ENCODE measurements around the gene PPP1R11. TPM values are rescaled to one million over a fixed set of nuclear protein-coding genes. Genes with fewer than 3 reads are reported as not detected.
"Not testable (repeated sequence)": the region's sequence is repeated elsewhere in the genome, so short reads cannot be mapped to it uniquely, and the experiment has no call there.

The PPP1R11 gene
- total RNA-seq, 1 experiment from 2014 or later: 49.5 TPM

DNA sequence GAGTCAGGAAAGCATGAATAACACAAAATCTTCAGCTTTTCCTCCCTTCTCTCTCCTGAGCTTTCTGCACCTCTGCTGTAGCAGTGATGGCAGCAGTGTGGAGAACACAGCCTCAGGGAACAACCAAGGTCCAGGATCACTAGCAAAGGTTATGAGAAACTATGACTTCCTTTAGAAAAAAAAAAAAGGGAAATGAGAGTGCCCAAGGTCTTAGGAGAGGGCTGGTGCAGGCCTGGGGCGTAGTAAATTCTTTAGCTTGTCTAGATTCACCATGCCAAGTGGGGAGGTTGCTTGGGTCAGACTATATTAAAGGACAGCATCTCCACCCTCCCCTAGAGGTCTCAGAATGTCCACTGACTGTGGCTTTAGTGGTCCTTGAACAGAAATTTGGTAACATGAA lies 46.4 kb upstream of the PPP1R11 start:
- Histone ChIP-seq H3K36me3 (ENCODE audit: low read depth, low read length) (0 out of 2 replicates have a peak, but pooled peaks cover 2% of the 10 kb centered on the region), H3K27me3 (ENCODE audit: low read length) (no peaks in the 10 kb centered on the region), H4K20me1 (ENCODE audit: low read length) (no peaks in the 10 kb centered on the region), H2AFZ (ENCODE audit: low read length) (no peak overlapping the region), H3K27ac (ENCODE audit: low read length) (no peak overlapping the region), H3K9me3 (ENCODE audit: low read length) (no peaks in the 10 kb centered on the region), H3F3A (ENCODE audit: low read length, unreplicated experiment) (no peaks in the 10 kb centered on the region), H3K9ac (ENCODE audit: low read length) (no peak overlapping the region), H3K4me3 (ENCODE audit: low read length) (no peak overlapping the region), H3K9me2 (replicated peaks; ENCODE audit: low read length) (no peaks in the 10 kb centered on the region), H3K79me2 (ENCODE audit: low read length) (no peaks in the 10 kb centered on the region), H3K4me2 (ENCODE audit: low read length) (no peak overlapping the region), H3K4me1 (ENCODE audit: insufficient read depth, low read length) (peaks cover 7% of the 10 kb centered on the region)
- CTCF ChIA-PET: no interaction called here
- POLR2A ChIA-PET (ENCODE audit: unreplicated experiment): no interaction called here
- no peak for TF ChIP-seq EZH2 (IDR thresholded peaks at IDR 0.05; ENCODE audit: low read length, unreplicated experiment)
- no peak for TF ChIP-seq EZH2phosphoT487 (IDR thresholded peaks at IDR 0.05; ENCODE audit: borderline replicate concordance, low read length)
- TF ChIP-seq CTCF (conservative IDR thresholded peaks at IDR 0.05; ENCODE audit: low read depth, low read length): no peak
- ATAC-seq (no peak), DNase-seq (no peak)
- intact Hi-C loops (cut with micrococcal nuclease): no loop called here
- BruUV-seq (replicated peaks): no TSS peak

GRCh38 chr6:30022189-30022588 lies 44.8 kb upstream of the PPP1R11 start:
- intact Hi-C loops (cut with micrococcal nuclease): no loop called here
- no peak overlapping the region for H3K9ac ChIP-seq (ENCODE audit: low read length)
- no peaks in the 10 kb centered on the region for H4K20me1 ChIP-seq (ENCODE audit: low read length)
- H3K4me1 ChIP-seq (ENCODE audit: insufficient read depth, low read length): peaks cover 7% of the 10 kb centered on the region
- DNase-seq (no peak), ATAC-seq (no peak)
- H3K9me3 ChIP-seq (ENCODE audit: low read length): no peaks in the 10 kb centered on the region
- no TSS peak for BruUV-seq (replicated peaks)
- H3F3A ChIP-seq (ENCODE audit: low read length, unreplicated experiment): no peaks in the 10 kb centered on the region
- no peak overlapping the region for H3K27ac ChIP-seq (ENCODE audit: low read length)
- H3K4me2 ChIP-seq (ENCODE audit: low read length): no peak overlapping the region
- no peak overlapping the region for H3K4me3 ChIP-seq (ENCODE audit: low read length)
- H3K27me3 ChIP-seq (ENCODE audit: low read length): no peaks in the 10 kb centered on the region
- ChIA-PET CTCF (no interaction called here), POLR2A (ENCODE audit: unreplicated experiment) (no interaction called here)
- H3K9me2 ChIP-seq (replicated peaks; ENCODE audit: low read length): no peaks in the 10 kb centered on the region
- no peaks in the 10 kb centered on the region for H3K79me2 ChIP-seq (ENCODE audit: low read length)
- TF ChIP-seq EZH2 (IDR thresholded peaks at IDR 0.05; ENCODE audit: low read length, unreplicated experiment) (no peak), CTCF (conservative IDR thresholded peaks at IDR 0.05; ENCODE audit: low read depth, low read length) (no peak), EZH2phosphoT487 (IDR thresholded peaks at IDR 0.05; ENCODE audit: borderline replicate concordance, low read length) (no peak)
- H3K36me3 ChIP-seq (ENCODE audit: low read depth, low read length): 0 out of 2 replicates have a peak, but pooled peaks cover 2% of the 10 kb centered on the region
- H2AFZ ChIP-seq (ENCODE audit: low read length): no peak overlapping the region

GRCh38 chr6:30022712-30023111 lies 44.3 kb upstream of the PPP1R11 start:
- H3K27me3 ChIP-seq (ENCODE audit: low read length); H3K36me3 ChIP-seq (ENCODE audit: low read depth, low read length); H3K4me3 ChIP-seq (ENCODE audit: low read length); CTCF ChIA-PET; H3F3A ChIP-seq (ENCODE audit: low read length, unreplicated experiment); ATAC-seq; H3K9me3 ChIP-seq (ENCODE audit: low read length); BruUV-seq (replicated peaks); H3K4me1 ChIP-seq (ENCODE audit: insufficient read depth, low read length); H3K4me2 ChIP-seq (ENCODE audit: low read length); H3K9ac ChIP-seq (ENCODE audit: low read length); H3K27ac ChIP-seq (ENCODE audit: low read length); H3K79me2 ChIP-seq (ENCODE audit: low read length); intact Hi-C loops (cut with micrococcal nuclease); H2AFZ ChIP-seq (ENCODE audit: low read length); POLR2A ChIA-PET (ENCODE audit: unreplicated experiment); H3K9me2 ChIP-seq (replicated peaks; ENCODE audit: low read length); DNase-seq; H4K20me1 ChIP-seq (ENCODE audit: low read length): not testable (repeated sequence)

Measured in PC-3 (cell line).